Stimulated activated naive CD8-positive, alpha-beta T cell treated with anti-CD3 and anti-CD28 coated beads, Interleukin-15, amount 100 ng/mL, for 72 hours (primary cell): ENCODE measurements around the gene ENPP6.

ENCODE experiments used
- ATAC-seq: fragments of 150-1000 bp; cut with Tn5 transposase; 2 replicates; pipeline ENCODE4 v1.10.0; 2021; ENCODE audit warnings: mild to moderate bottlenecking, moderate library complexity
- DNase-seq, 2 donors: peaks; one replicate each; pipeline ENCODE4 v3.0.0; 2021 to 2022
- H3K27ac Mint-ChIP-seq, 2 donors: one replicate each; pipeline ENCODE4 v1.8.0; 2022; ENCODE audit warnings: mild to moderate bottlenecking in 2 of 2, mixed read lengths in 2 of 2, moderate library complexity in 2 of 2
- H3K27me3 Mint-ChIP-seq: one replicate; pipeline ENCODE4 v1.8.0; 2022; ENCODE audit warnings: mixed read lengths
- H3K4me1 Mint-ChIP-seq: one replicate; pipeline ENCODE4 v1.8.0; 2022; ENCODE audit warnings: mild to moderate bottlenecking, mixed read lengths
- H3K4me3 Mint-ChIP-seq, 2 donors: one replicate each; pipeline ENCODE4 v1.8.0; 2022; ENCODE audit warnings: mild to moderate bottlenecking in 2 of 2, mixed read lengths in 2 of 2, moderate library complexity in 1 of 2
- H3K9me3 Mint-ChIP-seq, 2 donors: one replicate each; pipeline ENCODE4 v1.8.0; 2022; ENCODE audit warnings: mixed read lengths in 2 of 2

The ENPP6 gene

DNA sequence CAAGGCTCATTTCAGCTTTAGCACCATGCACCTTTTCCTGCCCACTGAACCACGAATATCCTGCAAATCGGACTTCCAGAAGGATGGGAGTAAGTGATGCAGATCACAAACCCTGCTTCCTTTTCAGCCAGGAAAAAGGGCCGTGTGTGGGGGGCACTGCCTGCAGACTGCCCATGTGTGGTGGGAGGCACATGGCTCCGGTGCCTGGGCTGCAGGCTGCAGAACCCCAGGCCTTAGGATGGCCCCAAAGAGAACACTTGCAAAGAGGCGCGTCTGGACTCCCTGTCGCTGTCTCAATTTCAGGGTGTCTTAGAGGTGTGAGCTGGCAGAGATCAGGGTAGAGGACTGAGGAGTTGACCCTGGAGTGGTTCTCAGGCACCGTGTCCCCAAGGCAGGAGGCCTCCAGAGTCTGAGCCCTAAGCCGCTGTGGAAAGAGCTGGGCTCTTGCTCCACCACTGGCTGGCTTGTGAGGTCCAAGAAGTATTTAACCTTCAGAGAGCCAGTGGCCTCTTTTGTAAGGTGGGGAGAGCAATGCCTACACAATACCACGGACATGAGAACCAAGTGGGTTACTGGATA lies 97.0 kb downstream of the ENPP6 start:
- no peak overlapping the region for H3K27ac Mint-ChIP-seq
- DNase-seq = no peak
- no peaks in the 10 kb centered on the region for H3K9me3 Mint-ChIP-seq
- no peaks in the 10 kb centered on the region for H3K4me1 Mint-ChIP-seq
- no peak for ATAC-seq
- H3K27me3 Mint-ChIP-seq = peaks cover 21% of the 10 kb centered on the region
- H3K4me3 Mint-ChIP-seq = no peak overlapping the region

DNA sequence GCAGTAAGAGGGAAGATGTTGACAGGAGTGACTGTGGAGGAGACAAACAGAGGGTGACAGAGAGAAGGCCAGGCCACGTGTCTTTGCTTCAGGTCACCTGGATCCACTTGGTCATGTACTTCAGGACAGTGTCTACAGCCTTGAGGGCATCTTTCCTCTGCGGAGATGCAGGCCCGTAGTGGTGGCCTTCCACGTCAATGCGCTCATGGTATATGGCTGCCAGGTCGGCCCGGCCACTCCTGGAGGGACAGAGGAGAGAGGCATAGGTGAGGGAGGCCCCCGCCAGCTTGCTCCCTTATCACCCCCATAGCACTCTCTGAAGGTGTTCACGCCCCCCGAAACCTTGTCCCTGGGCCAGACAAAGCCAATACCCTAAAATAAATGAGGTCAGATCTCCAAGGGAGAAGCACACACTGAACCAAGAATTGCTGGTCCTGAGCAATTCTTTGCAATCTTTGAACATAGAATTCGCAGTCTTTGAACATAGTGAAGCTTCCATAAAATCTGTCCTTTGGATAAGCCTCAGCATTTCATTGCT lies 99.9 kb downstream of the ENPP6 start:
- no peaks in the 10 kb centered on the region for H3K4me1 Mint-ChIP-seq
- peak; percentile 29 for ATAC-seq
- no peak overlapping the region for H3K4me3 Mint-ChIP-seq
- H3K9me3 Mint-ChIP-seq = no peaks in the 10 kb centered on the region
- no peak for DNase-seq
- H3K27ac Mint-ChIP-seq = peak overlapping the region in 1 of 2 donors; percentile 36
- no peaks in the 10 kb centered on the region for H3K27me3 Mint-ChIP-seq

DNA sequence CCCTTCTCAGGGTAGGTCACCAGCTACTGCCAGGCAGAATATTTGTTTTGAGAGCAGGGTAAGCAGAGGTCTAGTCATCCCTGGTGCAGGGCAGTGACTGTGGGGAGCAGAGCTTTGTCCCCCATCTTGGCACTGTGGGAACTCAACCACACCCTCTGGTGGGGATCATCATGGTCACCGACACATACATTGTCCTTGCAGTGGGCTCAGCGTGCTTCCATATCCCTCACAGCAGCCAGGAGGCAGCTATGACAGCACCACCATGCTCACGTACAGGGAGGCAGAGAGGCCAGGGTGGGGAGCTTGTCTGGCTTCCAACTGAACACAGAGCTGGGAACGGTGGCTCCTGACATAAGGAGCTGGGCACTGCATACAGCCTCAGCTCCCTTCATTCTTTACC lies 102.3 kb downstream of the ENPP6 start:
- H3K9me3 Mint-ChIP-seq = no peaks in the 10 kb centered on the region
- ATAC-seq (no peak), DNase-seq (no peak)
- no peaks in the 10 kb centered on the region for H3K27me3 Mint-ChIP-seq
- H3K27ac Mint-ChIP-seq = no peak overlapping the region
- H3K4me3 Mint-ChIP-seq = no peak overlapping the region
- H3K4me1 Mint-ChIP-seq = no peaks in the 10 kb centered on the region

DNA sequence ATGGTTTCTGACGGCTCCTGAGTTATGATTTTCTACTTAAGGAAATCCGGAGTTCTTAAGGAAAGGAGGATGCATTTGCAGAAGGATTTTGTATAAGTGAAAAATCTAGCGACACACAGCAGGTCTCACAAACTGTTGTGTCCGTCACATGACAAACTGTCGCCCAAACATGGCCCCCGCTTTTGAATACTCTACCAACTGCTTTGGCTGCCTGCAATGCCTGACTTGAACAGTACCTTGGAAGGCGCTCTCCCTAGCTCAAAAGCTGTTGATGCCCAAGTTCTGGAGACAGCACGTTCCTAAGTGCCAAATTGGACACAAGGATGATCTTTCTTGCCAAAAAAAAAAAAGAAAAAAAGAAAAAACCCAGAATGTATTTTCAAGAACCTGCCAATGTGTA lies 103.2 kb downstream of the ENPP6 start:
- no peak for ATAC-seq

DNA sequence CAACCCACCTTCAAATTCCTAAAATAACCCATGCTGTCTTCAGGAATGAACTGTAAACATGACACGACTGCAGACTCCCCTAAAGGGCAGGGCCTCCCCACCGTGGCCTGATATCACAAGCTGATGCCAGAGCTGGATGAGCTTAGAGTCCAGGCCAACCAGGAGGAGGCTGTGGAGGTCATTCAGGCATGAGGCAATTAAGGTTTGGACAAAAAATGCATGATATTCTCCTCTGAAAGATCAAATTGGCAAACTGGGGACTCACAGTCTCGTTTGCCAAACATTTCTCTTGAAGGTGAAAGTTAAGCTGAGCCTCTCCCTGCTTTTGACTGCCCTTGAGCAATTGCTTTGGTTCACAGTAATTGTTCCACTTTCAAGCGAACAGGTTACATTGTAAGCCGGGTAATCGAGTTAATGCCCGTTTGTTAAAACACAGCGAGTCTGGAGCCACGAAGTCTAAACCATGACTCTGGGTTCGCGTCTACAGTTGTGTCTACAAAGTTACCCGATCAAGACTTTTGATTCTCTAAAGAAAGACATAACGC lies 105.6 kb downstream of the ENPP6 start:
- Mint-ChIP-seq H3K9me3 (no peaks in the 10 kb centered on the region), H3K27me3 (no peaks in the 10 kb centered on the region), H3K4me3 (no peak overlapping the region), H3K4me1 (no peaks in the 10 kb centered on the region), H3K27ac (no peak overlapping the region)
- no peak for DNase-seq
- no peak for ATAC-seq

More for the DNA sequence above, 103.2 kb downstream of the ENPP6 start:
- H3K27me3 Mint-ChIP-seq = no peaks in the 10 kb centered on the region
- no peak overlapping the region for H3K4me3 Mint-ChIP-seq
- H3K4me1 Mint-ChIP-seq = no peaks in the 10 kb centered on the region
- DNase-seq = no peak
- H3K9me3 Mint-ChIP-seq = no peaks in the 10 kb centered on the region
- no peak overlapping the region for H3K27ac Mint-ChIP-seq

DNA sequence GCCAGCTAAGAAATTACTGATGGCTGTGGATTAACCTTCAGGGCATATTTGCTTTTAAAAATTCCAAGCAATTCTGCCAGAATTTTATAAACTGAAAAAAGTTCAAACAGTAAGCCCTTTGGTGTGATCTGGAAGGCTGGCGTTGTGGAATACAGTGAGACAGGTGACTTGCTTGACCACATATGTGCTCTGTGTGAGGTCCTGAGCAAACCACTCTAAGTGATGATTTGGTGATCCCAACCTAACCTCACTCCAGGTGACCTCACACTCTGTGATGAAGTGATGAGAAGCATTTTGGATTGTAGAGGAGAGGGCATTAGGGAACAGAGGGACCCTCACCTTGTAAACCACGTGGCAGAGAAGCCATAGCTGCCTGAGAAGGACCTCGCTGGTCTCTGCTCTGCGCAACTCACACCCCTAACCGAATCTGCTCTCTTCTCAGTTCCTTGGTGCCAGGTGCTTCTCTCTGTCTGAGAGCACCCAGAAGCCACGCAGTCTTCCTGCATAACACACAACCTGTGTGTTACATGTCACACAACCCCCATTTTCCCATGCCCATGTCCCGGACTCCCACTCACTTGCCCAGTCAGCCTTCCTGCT lies 106.3 kb downstream of the ENPP6 start:
- H3K4me3 Mint-ChIP-seq = no peak overlapping the region
- ATAC-seq = no peak
- DNase-seq = no peak
- H3K27ac Mint-ChIP-seq = no peak overlapping the region
- peaks cover 6% of the 10 kb centered on the region for H3K27me3 Mint-ChIP-seq
- H3K9me3 Mint-ChIP-seq = no peaks in the 10 kb centered on the region
- H3K4me1 Mint-ChIP-seq = no peaks in the 10 kb centered on the region

DNA sequence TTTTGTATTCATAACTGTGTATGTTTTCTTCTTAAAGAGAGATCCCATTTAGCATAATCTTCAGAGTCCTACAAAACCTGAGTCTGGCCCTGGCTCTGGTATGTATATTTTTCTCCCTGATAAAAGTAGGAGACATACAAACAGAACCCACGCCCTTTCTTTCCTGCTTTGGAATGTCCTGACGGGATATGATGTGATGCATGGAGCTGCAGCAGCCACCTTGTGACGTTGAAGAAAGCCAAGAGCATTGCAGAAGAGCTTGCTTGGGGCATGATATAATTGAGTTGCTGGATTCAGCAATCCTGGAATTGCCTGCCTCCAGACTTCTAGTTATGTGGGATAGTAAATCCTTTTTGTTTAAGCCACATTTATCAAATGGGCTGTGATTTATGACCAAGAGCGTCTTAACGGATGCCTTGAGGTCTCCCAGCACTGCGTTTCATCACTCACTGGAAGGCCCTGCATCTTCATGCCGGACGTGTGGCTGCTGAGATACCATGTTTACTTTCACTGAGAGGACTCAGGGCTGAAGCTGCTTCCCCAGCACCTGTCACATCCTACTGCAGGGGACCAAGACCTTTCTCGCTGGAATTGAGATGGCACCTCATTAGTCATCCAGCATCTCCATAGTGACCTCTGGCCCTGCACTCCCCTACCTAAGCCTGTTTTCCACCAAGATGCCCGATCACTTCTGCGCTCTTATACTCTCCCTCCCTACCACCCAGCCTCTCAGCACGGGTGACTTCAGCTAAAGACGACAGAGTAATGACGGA lies 107.0 kb downstream of the ENPP6 start:
- no peak for ATAC-seq

DNA sequence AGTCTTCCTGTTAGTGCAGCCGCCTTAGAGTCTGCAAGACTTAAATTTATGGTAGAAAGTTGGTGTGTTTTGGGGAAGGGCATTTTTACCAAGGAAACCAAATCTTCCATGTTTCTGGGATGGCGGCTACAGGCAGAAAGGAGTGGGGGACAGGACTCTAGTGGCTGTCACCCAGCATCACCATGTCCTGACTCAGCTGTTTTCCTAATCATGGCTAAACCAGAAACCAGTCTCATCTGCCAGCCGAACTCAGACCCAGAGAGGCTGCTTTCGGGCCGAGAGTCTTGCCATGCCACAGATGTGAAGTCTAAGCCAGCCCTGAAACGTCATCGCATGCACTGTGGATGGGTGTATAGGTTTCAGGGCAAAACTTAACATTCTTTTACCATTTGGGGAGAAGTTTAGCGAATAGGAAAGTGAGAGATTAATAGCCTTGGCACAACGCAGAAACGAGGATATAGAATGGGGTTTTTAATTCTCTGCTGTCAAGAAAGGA lies 109.6 kb downstream of the ENPP6 start:
- no peaks in the 10 kb centered on the region for H3K4me1 Mint-ChIP-seq
- peaks cover 9% of the 10 kb centered on the region for H3K27me3 Mint-ChIP-seq
- H3K27ac Mint-ChIP-seq = no peak overlapping the region
- no peak for ATAC-seq
- H3K4me3 Mint-ChIP-seq = no peak overlapping the region
- no peak for DNase-seq
- no peaks in the 10 kb centered on the region for H3K9me3 Mint-ChIP-seq

More for the DNA sequence above, 107.0 kb downstream of the ENPP6 start:
- Mint-ChIP-seq H3K4me1 (no peaks in the 10 kb centered on the region), H3K4me3 (no peak overlapping the region), H3K9me3 (no peaks in the 10 kb centered on the region), H3K27ac (no peak overlapping the region), H3K27me3 (peaks cover 9% of the 10 kb centered on the region)
- DNase-seq = no peak

DNA sequence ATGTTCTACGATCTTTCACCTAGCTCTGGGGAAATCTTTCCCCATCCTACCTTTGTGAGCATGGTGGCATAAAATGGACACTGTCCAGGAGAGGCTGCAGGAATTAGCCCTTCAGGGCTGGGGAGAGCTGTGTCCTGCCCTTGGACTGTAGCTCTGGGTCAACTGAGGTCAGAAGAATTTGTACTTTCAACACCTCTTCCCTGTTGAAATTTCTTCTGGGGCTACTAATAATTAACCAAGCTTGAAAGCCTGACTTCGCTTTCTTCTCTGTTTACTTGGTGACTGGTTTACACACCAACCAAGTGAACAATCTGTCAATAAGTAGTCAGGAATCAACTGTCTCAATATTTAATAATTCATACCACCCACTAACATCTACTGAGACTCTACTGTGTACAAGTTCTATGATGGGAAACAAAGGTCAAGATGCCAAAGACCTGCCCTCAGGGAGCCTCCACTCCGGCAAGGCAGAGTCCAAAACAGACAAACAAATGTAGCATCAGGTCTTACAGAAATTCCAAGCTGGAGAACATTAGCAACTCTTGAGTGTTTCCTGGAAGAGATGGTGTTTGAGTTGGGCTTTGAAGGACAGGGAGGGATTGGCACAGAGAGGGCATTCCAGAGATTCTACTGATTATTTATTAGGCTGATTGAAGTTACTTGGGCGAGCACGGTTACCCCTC lies 113.1 kb downstream of the ENPP6 start:
- Mint-ChIP-seq H3K27me3 (peaks cover 9% of the 10 kb centered on the region), H3K9me3 (no peaks in the 10 kb centered on the region), H3K27ac (no peak overlapping the region), H3K4me3 (no peak overlapping the region), H3K4me1 (no peaks in the 10 kb centered on the region)
- DNase-seq (no peak), ATAC-seq (no peak)

DNA sequence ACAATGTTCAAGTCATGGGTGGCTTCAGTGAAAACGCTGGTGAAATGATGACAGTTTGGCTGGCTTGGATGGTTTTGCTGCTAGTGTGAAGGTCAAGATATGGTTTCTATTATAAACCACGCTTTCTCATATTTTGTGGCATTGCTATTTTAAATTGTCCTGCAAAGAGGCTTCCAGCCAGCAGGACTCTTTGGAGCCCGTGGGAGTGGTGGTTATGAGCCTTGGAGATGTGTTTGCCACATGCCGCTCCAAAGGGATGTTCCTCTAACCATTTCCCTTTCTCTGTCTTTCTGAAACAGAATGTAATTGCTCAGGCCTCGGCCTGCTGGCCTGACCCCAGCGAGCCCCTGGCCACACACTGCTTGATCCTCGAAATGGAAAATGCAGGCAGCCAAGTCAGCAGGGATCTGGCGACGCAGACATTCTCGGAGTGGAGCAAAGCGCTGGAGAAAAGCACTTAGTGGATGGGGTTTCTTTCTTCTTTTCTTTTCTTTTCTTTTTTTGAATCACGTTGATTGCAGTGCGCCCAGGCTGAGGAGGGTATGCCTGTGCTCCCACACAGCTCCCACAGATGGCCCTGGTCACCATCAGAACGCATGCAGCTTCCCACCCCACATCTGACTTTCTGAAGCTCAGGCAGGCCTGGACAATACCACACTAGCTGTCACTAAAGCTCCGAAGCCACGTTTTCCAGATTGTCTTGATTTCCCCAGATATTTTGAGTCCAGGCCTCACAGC lies 114.0 kb downstream of the ENPP6 start:
- DNase-seq (no peak), ATAC-seq (no peak)
- Mint-ChIP-seq H3K27ac (no peak overlapping the region), H3K4me1 (no peaks in the 10 kb centered on the region), H3K27me3 (peaks cover 11% of the 10 kb centered on the region), H3K9me3 (no peaks in the 10 kb centered on the region), H3K4me3 (no peak overlapping the region)

DNA sequence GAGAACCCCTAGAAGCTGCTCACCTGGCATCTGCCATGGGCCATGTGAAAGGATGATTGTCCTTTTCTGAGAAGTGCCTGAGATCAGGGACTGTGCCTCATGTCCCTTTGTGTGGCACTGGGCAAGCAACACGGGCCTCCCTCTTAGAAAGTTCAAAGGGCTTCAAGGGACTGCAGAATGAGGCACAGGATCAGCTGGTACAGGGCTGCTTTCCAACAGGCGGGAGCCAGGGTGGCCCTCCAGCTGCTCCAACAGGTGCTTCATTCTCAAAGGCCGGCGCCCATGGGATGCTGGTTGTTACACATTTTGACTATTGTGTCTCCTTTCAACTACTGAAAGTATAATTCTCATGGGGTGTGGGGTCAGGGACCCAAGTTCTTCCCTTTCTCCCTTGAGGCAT lies 114.7 kb downstream of the ENPP6 start:
- no peak overlapping the region for H3K4me3 Mint-ChIP-seq
- ATAC-seq (no peak), DNase-seq (no peak)
- peaks cover 16% of the 10 kb centered on the region for H3K27me3 Mint-ChIP-seq
- H3K27ac Mint-ChIP-seq = no peak overlapping the region
- H3K9me3 Mint-ChIP-seq = no peaks in the 10 kb centered on the region
- no peaks in the 10 kb centered on the region for H3K4me1 Mint-ChIP-seq

DNA sequence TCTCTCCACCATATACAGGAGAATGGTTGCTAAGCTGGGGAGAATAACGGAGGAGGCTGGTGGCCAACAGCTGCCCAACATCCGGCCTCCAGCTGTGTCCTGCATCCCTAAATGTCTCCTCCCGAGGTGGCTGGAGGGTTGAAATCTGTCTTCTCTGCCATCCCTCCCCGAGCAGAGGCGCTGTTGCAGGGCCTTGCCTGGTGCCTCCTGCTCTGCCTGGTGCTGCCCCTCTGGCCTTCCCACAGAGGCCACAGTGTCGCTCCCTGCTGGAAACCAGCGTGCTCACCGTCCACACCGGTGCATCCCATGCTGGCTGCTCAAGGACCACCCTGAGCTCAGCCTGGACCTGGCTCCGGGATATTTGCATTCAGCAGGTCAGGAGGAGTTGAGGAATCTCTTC lies 115.2 kb downstream of the ENPP6 start:
- Mint-ChIP-seq H3K4me1 (peaks cover 1% of the 10 kb centered on the region), H3K27me3 (peaks cover 16% of the 10 kb centered on the region), H3K4me3 (no peak overlapping the region), H3K27ac (no peak overlapping the region), H3K9me3 (no peaks in the 10 kb centered on the region)
- DNase-seq (no peak), ATAC-seq (no peak)

DNA sequence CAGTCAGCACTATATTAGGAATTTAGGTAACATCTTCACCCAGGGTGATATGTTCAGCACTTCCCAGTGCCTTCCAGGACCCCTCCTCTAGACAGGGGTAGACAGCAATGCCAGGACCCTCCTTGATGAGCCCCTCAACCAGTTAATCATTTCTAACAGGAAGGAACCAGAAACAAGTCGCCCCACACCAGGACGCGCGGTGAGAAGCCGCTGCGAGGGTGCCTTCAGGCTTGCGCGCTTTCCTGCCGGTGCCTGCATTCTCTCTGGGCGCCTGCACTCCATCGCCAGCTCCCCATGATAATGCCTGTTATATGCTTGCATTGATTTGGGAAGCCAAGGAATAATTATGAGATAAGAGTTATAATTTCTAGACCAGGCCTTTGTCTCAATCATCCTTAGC lies 116.0 kb downstream of the ENPP6 start:
- H3K4me1 Mint-ChIP-seq = peaks cover 8% of the 10 kb centered on the region
- ATAC-seq (no peak), DNase-seq (no peak)
- H3K27me3 Mint-ChIP-seq = peaks cover 21% of the 10 kb centered on the region
- H3K4me3 Mint-ChIP-seq = no peak overlapping the region
- H3K27ac Mint-ChIP-seq = no peak overlapping the region
- H3K9me3 Mint-ChIP-seq = no peaks in the 10 kb centered on the region

DNA sequence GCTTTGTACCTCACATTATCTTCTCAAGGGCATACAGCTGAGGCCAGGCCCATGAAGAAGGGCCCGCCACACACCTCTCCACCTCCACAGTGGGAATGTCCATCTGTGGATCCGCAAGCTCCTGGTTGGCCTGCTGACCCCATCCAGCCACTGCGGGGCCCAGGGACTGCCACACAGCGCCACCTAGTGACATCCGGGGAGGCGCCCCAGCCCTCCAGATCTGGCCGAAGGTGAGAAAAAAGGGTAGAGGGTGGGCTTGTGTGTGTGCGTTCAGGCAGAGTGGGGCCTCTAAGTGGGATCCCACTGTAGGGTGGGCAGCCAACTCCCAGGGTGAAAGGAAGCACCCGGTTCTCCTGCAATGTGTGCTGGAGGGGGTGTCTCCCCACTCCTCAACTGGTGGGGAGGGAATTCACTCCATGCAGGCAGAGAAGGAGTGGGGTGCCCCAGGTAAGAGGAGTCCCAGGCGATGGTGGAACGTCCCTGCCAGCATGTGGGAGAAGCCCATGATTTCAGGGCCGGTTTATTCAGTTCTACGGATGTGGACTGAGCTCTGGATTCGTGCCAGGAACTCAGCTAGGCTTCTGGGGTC lies 117.3 kb downstream of the ENPP6 start:
- Mint-ChIP-seq H3K27ac (no peak overlapping the region), H3K4me3 (no peak overlapping the region), H3K27me3 (peaks cover 14% of the 10 kb centered on the region), H3K4me1 (peaks cover 8% of the 10 kb centered on the region), H3K9me3 (no peaks in the 10 kb centered on the region)
- ATAC-seq (peak; percentile 53), DNase-seq (peak; percentile 28 to 38)
